ENCODE data around the gene FXYD7.
A peak's percentile ranks its signal among the peaks of the same experiment; 100 is the strongest.
"Not testable (repeated sequence)": the region's sequence is repeated elsewhere in the genome, so short reads cannot be mapped to it uniquely, and the experiment has no call there.

FXYD7 gene

GRCh38 chr19:35128398-35129057, 14.5 kb upstream of the FXYD7 start:
- DNase-seq = no peak

GRCh38 chr19:35129724-35130274, 13.3 kb upstream of the FXYD7 start:
- DNase-seq = not testable (repeated sequence)

GRCh38 chr19:35130761-35131720, 12.0 kb upstream of the FXYD7 start:
- no peak for DNase-seq

DNA sequence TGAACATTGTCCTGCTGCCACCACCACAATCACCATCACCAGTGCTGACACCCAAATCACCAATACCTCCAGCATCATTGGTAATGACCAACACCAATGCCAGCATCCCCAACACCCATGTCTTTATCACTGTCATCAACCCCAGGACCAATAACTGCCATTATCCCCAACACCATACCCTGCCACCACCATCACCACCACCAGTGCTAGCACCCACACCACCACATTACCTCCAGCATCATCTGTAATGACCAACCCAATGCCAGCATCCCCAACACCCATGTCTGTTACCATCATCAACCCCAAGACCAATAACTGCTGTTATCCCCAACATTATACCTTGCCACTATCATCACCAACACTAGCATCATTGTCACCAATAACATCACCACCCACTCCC, 10.8 kb upstream of the FXYD7 start:
- DNase-seq = no peak

DNA sequence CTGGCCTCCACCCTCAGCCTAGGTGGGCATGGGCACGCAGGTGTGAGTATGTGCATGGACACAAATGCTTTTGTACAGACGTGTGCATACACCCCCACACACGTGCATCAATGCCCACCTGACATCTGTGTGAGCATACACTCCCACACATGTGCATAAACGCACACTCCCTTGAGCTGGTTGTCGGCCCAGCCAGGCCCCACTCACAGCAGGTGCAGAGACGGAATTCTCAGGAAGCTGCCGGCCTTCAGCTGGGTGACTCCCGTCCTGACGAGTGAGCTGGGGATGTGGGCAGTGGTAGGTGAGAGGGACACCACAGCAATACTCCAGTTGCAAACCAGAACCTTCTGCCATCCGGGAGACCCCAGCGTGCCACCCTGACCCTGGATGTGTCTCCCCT, 9.2 kb upstream of the FXYD7 start:
- DNase-seq = no peak

- DNase-seq = no peak
These were observed 8.3 kb upstream of the FXYD7 start, which contains the start of gene LGI4 for GRCh38 chr19:35134601-35135242. Gene LGI4, minus strand, starts transcription at chr19:35135059. Its CDS starts 379 bp downstream, at chr19:35134680.

DNA sequence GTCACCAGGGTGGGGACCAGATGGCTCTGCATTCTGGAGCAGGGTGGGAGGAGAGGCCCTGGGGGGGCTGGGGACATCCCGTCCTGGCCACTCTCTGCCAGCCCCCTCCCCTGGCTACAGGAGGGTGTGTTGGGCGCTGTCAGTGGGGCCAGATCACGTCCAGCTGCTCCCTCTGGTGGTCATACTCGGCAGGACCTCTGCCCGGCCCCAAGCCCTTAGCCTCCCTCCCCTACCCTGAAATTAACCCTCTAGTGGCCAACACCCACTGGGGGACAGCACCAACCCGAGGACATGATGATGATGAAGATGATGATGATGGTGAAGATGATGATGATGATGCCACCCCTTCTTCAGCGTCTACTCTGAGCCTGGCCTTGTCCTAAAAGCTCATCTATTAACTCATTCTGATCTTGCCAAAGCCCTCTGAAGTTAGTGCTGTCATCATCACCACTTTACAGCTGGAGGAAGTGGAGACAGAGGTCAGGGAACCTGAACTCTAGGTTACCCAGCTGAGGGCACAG, 7.6 kb upstream of the FXYD7 start:
- DNase-seq = peak; percentile 44

DNA sequence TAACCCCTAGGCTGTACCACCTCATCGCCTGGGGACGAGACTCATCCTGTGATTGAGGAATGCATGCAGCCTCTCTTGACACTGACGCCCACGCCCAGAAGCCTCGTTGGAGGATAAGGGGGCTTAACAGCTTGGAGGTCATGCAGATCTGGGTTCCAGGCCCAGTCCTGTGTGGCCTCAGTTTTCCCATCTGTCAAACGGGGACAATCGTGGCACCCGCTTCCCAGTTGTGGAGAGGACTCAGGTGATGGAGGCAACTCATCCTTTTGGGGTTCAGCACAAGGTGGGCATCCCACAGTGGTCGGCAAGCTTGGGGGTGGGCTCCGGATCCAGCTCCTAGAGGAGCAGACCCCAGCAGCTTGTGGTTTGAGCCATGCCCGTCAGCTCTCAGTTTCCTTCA, 6.8 kb upstream of the FXYD7 start:
- no peak for DNase-seq

- DNase-seq = no peak
These were observed 5.9 kb upstream of the FXYD7 start for GRCh38 chr19:35136977-35137702.

GRCh38 chr19:35138305-35138892, 4.7 kb upstream of the FXYD7 start, which contains the start of gene FXYD1:
Gene FXYD1, plus strand, starts transcription at chr19:35138824. Its CDS starts 1,256 bp downstream, at chr19:35140080.
- DNase-seq = no peak

GRCh38 chr19:35140207-35140961, 2.7 kb upstream of the FXYD7 start:
- no peak for DNase-seq

GRCh38 chr19:35140962-35141836, 1.9 kb upstream of the FXYD7 start:
- DNase-seq = peak; percentile 93

- peak; percentile 30 for DNase-seq
These were observed 1.0 kb upstream of the FXYD7 start for GRCh38 chr19:35141837-35142605.

DNA sequence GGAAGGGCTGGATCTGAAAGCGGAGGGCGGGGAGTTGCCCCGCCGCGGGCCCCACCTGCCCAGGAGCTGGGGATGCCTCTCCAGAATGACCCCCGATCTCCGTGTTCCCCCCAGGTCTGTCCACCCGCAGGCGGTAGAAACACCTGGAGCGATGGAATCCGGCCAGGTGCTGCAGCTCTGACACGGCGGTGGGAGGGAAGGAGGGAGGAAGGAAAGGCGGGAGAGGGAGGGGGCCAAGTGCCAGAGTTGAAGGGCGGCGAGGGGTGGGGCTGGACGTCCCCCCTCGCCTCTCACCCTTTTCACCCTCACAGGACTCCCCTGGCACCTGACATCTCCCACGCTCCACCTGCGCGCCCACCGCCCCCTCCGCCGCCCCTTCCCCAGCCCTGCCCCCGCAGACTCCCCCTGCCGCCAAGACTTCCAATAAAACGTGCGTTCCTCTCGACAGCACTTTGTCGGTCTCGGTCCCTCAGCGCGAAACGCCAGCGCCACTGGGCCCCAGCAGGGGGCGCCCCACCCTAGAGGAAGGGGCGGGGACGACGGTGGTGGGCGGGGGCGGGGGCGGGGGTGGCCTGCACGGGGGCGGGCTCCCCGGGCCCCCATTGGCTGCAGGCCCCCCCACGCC, 337 bp upstream of the FXYD7 start:
- DNase-seq = peak; percentile 69

DNA sequence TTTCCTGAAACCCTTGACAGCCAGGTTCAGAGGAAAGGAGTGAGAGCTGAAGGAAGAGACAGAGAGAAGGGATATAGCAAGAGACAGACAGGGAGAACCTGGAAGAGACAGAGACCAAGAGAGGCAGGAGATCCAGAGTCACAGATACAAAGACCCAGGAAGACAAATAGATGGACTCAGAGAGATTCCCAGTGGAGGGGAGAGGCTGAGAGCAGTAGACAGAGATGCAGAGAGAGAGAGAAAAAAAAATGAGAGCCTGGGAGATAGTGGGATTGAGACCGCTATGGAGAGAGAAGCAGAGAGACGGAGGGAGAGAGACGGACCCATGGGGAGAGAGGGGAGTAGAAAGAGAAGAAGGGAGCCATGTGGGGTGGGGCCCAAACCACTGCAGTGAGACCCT, 763 bp downstream of the FXYD7 start:
- no peak for DNase-seq

- no peak for DNase-seq
These were observed 1.2 kb downstream of the FXYD7 start for GRCh38 chr19:35144259-35144599.

DNA sequence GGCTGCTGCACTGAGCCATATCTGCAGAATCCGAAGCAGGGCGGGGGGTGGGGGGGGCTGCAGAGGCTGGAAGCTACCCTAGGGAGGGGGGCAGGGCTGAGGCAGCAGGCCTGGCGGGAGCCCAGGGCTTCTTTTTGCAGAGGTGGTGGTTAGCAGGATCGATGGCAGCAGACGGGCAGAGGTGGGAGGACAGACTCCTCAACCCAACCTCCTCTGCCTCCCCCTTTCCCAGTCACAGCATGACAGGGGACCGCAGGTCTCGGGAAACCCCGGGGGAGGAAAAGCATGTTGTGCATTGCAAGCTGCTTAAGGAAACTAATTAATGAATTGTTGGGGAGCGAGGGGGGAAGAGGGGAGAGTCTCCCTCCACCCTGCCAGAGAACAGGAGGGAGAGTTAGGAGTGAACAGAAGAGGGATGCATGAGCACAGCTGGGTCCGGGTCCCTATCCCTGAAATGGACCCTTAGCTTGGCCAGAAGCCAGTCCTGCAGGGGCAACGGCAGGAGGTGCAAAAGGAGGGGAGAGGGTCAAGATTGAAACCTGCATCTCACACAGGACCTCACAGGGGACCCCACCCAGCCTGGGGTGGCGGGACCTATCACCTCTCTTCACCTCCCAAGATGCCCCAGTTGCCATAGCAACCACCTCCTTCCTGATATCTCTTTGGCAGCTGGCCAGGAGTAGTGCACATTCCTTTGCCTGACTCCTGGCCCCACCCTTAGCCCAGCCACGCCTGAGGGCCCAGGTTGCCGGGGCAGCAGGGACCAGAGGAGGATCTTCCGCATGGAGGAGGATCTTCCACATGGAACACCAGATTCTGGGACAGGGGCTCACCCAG, 1.8 kb downstream of the FXYD7 start:
- peak; percentile 63 for DNase-seq

All from CD4-positive, alpha-beta T cell treated with Interleukin-4 for 4 hours (primary cell).